ENCODE measurements around the gene PTPN1.

DNA sequence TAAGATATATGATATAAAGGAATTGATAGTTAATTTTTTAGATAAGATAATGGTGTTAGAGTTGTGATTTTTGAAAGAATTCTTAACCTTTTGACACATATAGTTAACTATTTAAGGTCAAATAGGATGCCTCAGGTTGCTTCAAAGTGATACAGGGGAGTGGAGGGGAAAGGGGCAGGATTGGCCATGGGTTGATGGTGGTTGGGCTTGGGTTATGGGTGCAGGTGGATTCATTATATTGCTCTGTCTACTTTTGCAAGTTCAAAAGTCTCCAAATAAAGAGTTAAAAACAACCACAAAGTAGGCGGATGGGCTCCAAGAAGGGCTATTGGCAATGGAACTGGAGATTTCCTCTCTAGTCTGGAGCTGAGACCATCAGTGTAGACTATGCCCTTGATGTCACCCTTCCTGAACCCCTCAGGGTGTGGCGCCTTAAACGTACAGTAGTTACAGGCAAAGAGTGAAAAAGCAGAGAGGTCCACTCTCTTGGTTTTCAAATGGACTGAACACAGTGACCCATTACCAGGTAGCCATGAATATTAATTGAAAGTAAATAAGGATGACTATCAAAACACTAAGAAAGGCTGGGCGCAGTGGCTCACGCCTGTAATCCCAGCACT lies 81.2 kb downstream of the PTPN1 start:
- TF ChIP-seq, protein P1, sequence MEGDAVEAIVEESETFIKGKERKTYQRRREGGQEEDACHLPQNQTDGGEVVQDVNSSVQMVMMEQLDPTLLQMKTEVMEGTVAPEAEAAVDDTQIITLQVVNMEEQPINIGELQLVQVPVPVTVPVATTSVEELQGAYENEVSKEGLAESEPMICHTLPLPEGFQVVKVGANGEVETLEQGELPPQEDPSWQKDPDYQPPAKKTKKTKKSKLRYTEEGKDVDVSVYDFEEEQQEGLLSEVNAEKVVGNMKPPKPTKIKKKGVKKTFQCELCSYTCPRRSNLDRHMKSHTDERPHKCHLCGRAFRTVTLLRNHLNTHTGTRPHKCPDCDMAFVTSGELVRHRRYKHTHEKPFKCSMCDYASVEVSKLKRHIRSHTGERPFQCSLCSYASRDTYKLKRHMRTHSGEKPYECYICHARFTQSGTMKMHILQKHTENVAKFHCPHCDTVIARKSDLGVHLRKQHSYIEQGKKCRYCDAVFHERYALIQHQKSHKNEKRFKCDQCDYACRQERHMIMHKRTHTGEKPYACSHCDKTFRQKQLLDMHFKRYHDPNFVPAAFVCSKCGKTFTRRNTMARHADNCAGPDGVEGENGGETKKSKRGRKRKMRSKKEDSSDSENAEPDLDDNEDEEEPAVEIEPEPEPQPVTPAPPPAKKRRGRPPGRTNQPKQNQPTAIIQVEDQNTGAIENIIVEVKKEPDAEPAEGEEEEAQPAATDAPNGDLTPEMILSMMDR (IDR thresholded peaks at IDR 0.05), result no peak
- no peak for TF ChIP-seq EZH2 (IDR thresholded peaks at IDR 0.05)
- no peak for TF ChIP-seq EZH2phosphoT487 (IDR thresholded peaks at IDR 0.05)

Measured in neural progenitor cell (in vitro differentiated cells).